Esophagus squamous epithelium (tissue), 5 donors: ENCODE data around the gene ATP8A1. TPM values are rescaled to one million over a fixed set of nuclear protein-coding genes. Genes with fewer than 3 reads are reported as not detected.

Experiments
- DNase-seq: peaks from one replicate; lab custom pipeline; 2025; lab: John Stamatoyannopoulos, UW
- H3K27ac ChIP-seq, 4 donors: fragments of 200-600 bp; sonication (generic); one replicate each; pipeline ENCODE4 v1.5.1; 2016 to 2019; ENCODE audit warnings: mild to moderate bottlenecking in 1 of 4
- H3K27me3 ChIP-seq, 4 donors: fragments of 200-600 bp; sonication (generic); 1 replicate in 3 of 4; 2 replicates in 1 of 4; pipeline versions ENCODE4 v1.5.1 to v1.6.0; 2017 to 2021; ENCODE audit warnings: antibody characterized with exemption in 1 of 4
- H3K36me3 ChIP-seq, 3 donors: fragments of 200-600 bp; sonication (generic); one replicate each; pipeline ENCODE4 v1.5.1; 2016 to 2019
- H3K4me1 ChIP-seq, 3 donors: fragments of 200-600 bp; sonication (generic); one replicate each; pipeline ENCODE4 v1.5.1; 2017 to 2019
- H3K4me3 ChIP-seq, 4 donors: fragments of 200-600 bp; sonication (generic); 1 replicate in 3 of 4; 2 replicates in 1 of 4; pipeline ENCODE4 v1.5.1; 2016 to 2019; ENCODE audit warnings: mild to moderate bottlenecking in 2 of 4, moderate library complexity in 1 of 4
- H3K9me3 ChIP-seq, 3 donors: fragments of 200-600 bp; sonication (generic); one replicate each; pipeline ENCODE4 v1.5.1; 2016 to 2019
- POLR2A ChIP-seq, 4 donors: fragments of 450-650 bp; IDR thresholded peaks; one replicate each; pipeline ENCODE4 v1.6.1; 2017; ENCODE audit warnings: antibody characterized with exemption in 4 of 4, mild to moderate bottlenecking in 4 of 4, moderate library complexity in 3 of 4
- WGBS, 2 donors: methylation state at CpG; one replicate each; pipeline ENCODE4 v1.1.5; 2018; 5-methylcytosine and 5-hydroxymethylcytosine counted together
- intact Hi-C: fragments of 100-400 bp; cut with DNase I; formaldehyde crosslinking; loops from one replicate; pipeline ENCODE4 v1.15.0; 2022
- total RNA-seq, 4 donors: library from RNA; depleted of rRNA; stranded (reverse); fragments of >200 nt; gene quantifications; one replicate each; pipeline ENCODE4 v1.1.0, GENCODE V29; 2016
- TF ChIP-seq, protein P1 (sequence below), 6 experiments: fragments of 450-650 bp in 4 of 6; fragments of 200-600 bp in 2 of 6; sonication (generic) in 2 of 6; IDR thresholded peaks; one replicate each; pipeline ENCODE4 v1.5.1; 2016 to 2019; ENCODE audit warnings: antibody characterized with exemption in 6 of 6, mild to moderate bottlenecking in 4 of 6, moderate library complexity in 4 of 6
- donor health status: DM: yes; HTN: yes; CAD: no.

The ATP8A1 gene
- total RNA-seq, 4 donors from 2014 or later: 1.9 to 11.8 (median 3.3) TPM

GRCh38 chr4:42560467-42560861 lies 96.4 kb downstream of the ATP8A1 start:
- H3K36me3 ChIP-seq: peaks cover 0 to 4% (median 0%) of the 10 kb centered on the region in 3 donors
- no peak overlapping the region for H3K27ac ChIP-seq
- no peaks in the 10 kb centered on the region for H3K9me3 ChIP-seq
- no peaks in the 10 kb centered on the region for H3K27me3 ChIP-seq
- H3K4me1 ChIP-seq: peaks cover 0 to 6% (median 0%) of the 10 kb centered on the region in 3 donors
- DNase-seq: no peak
- intact Hi-C loops: no loop called here
- whole genome bisulfite sequencing, 2 donors: 72 to 81% methylated on average over 3 of the region's 3 CpGs
- H3K4me3 ChIP-seq: no peak overlapping the region
- TF ChIP-seq, protein P1, sequence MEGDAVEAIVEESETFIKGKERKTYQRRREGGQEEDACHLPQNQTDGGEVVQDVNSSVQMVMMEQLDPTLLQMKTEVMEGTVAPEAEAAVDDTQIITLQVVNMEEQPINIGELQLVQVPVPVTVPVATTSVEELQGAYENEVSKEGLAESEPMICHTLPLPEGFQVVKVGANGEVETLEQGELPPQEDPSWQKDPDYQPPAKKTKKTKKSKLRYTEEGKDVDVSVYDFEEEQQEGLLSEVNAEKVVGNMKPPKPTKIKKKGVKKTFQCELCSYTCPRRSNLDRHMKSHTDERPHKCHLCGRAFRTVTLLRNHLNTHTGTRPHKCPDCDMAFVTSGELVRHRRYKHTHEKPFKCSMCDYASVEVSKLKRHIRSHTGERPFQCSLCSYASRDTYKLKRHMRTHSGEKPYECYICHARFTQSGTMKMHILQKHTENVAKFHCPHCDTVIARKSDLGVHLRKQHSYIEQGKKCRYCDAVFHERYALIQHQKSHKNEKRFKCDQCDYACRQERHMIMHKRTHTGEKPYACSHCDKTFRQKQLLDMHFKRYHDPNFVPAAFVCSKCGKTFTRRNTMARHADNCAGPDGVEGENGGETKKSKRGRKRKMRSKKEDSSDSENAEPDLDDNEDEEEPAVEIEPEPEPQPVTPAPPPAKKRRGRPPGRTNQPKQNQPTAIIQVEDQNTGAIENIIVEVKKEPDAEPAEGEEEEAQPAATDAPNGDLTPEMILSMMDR (IDR thresholded peaks at IDR 0.05): no peak
- TF ChIP-seq POLR2A (IDR thresholded peaks at IDR 0.05): no peak

- intact Hi-C loops: no loop called here
- Histone ChIP-seq H3K36me3 (peaks cover 0 to 11% (median 0%) of the 10 kb centered on the region in 3 donors), H3K27me3 (no peaks in the 10 kb centered on the region), H3K4me3 (no peak overlapping the region), H3K4me1 (peaks cover 0 to 6% (median 0%) of the 10 kb centered on the region in 3 donors), H3K27ac (no peak overlapping the region), H3K9me3 (no peaks in the 10 kb centered on the region)
- WGBS, 2 donors: 68 to 74% methylated on average over 1 of the region's 1 CpG
- DNase-seq: no peak
- no peak for TF ChIP-seq POLR2A (IDR thresholded peaks at IDR 0.05)
- TF ChIP-seq, protein P1 (IDR thresholded peaks at IDR 0.05): no peak
Observed at GRCh38 chr4:42558156-42558555, 98.7 kb downstream of the ATP8A1 start.

- DNase-seq: no peak
- no peak overlapping the region for H3K27ac ChIP-seq
- intact Hi-C loops: no loop called here
- H3K4me3 ChIP-seq: no peak overlapping the region
- H3K9me3 ChIP-seq: no peaks in the 10 kb centered on the region
- H3K36me3 ChIP-seq: peaks cover 0 to 10% (median 0%) of the 10 kb centered on the region in 3 donors
- no peaks in the 10 kb centered on the region for H3K27me3 ChIP-seq
- H3K4me1 ChIP-seq: peaks cover 0 to 6% (median 0%) of the 10 kb centered on the region in 3 donors
- no peak for TF ChIP-seq POLR2A (IDR thresholded peaks at IDR 0.05)
Observed at GRCh38 chr4:42555828-42556227, 101.1 kb downstream of the ATP8A1 start.

- intact Hi-C loops: no loop called here
- no peaks in the 10 kb centered on the region for H3K9me3 ChIP-seq
- no peak overlapping the region for H3K4me3 ChIP-seq
- H3K27ac ChIP-seq: no peak overlapping the region
- peaks cover 0 to 20% (median 0%) of the 10 kb centered on the region in 3 donors for H3K36me3 ChIP-seq
- TF ChIP-seq POLR2A (IDR thresholded peaks at IDR 0.05): no peak
- TF ChIP-seq, protein P1 (IDR thresholded peaks at IDR 0.05): no peak
- no peak for DNase-seq
- no peaks in the 10 kb centered on the region for H3K27me3 ChIP-seq
- H3K4me1 ChIP-seq: peaks cover 0 to 6% (median 0%) of the 10 kb centered on the region in 3 donors
- WGBS, 2 donors: 83 to 91% methylated on average over 3 of the region's 3 CpGs
Observed at GRCh38 chr4:42554072-42554471, 102.8 kb downstream of the ATP8A1 start.

- Histone ChIP-seq H3K4me3 (no peak overlapping the region), H3K36me3 (peaks cover 0 to 20% (median 0%) of the 10 kb centered on the region in 3 donors), H3K27ac (no peak overlapping the region), H3K27me3 (no peaks in the 10 kb centered on the region), H3K4me1 (no peaks in the 10 kb centered on the region), H3K9me3 (no peaks in the 10 kb centered on the region)
- TF ChIP-seq, protein P1 (IDR thresholded peaks at IDR 0.05): no peak
- TF ChIP-seq POLR2A (IDR thresholded peaks at IDR 0.05): no peak
- DNase-seq: no peak
- intact Hi-C loops: no loop called here
- 63 to 64% methylated on average over 1 of the region's 1 CpG for WGBS, 2 donors
Observed at GRCh38 chr4:42549896-42550295, 107.0 kb downstream of the ATP8A1 start.

- TF ChIP-seq, protein P1 (IDR thresholded peaks at IDR 0.05): no peak
- no peak for TF ChIP-seq POLR2A (IDR thresholded peaks at IDR 0.05)
- Histone ChIP-seq H3K4me3 (no peak overlapping the region), H3K36me3 (peaks cover 0 to 13% (median 0%) of the 10 kb centered on the region in 3 donors), H3K27me3 (no peaks in the 10 kb centered on the region), H3K9me3 (no peaks in the 10 kb centered on the region), H3K4me1 (no peaks in the 10 kb centered on the region), H3K27ac (no peak overlapping the region)
- intact Hi-C loops: no loop called here
- no peak for DNase-seq
- WGBS, 2 donors: 67 to 80% methylated on average over 3 of the region's 3 CpGs
Observed at GRCh38 chr4:42547805-42548204, 109.1 kb downstream of the ATP8A1 start.
